Activated CD4-positive, alpha-beta memory T cell treated with anti-CD3 and anti-CD28 coated beads for 36 hours (primary cell): ENCODE measurements around the gene RCOR1. TPM values are rescaled to one million over a fixed set of nuclear protein-coding genes. Genes with fewer than 3 reads are reported as not detected.
"Not testable (repeated sequence)": the region's sequence is repeated elsewhere in the genome, so short reads cannot be mapped to it uniquely, and the experiment has no call there.

Source experiments
- CTCF ChIA-PET: fragments of 350-600 bp; sonication (Branson Sonifier 250); formaldehyde crosslinking; loops from one replicate; lab custom pipeline; 2021; ENCODE audit warnings: antibody characterized with exemption, inconsistent platforms; lab: Charles Lee
- POLR2A ChIA-PET: fragments of 350-600 bp; sonication (Branson Sonifier 250); formaldehyde crosslinking; loops from one replicate; lab custom pipeline; 2021; ENCODE audit warnings: antibody characterized with exemption; lab: Charles Lee
- DNase-seq: peaks from one replicate; pipeline ENCODE4 v3.0.0-alpha.2; 2020
- H3K27ac Mint-ChIP-seq: one replicate; pipeline ENCODE4 v1.8.0; 2021; ENCODE audit warnings: mixed read lengths
- H3K27me3 Mint-ChIP-seq: one replicate; pipeline ENCODE4 v1.8.0; 2021; ENCODE audit warnings: mixed read lengths
- H3K36me3 Mint-ChIP-seq: one replicate; pipeline ENCODE4 v1.8.0; 2021; ENCODE audit warnings: mixed read lengths
- H3K4me1 Mint-ChIP-seq: one replicate; pipeline ENCODE4 v1.8.0; 2021; ENCODE audit warnings: low read depth, mixed read lengths
- H3K4me3 Mint-ChIP-seq: one replicate; pipeline ENCODE4 v1.8.0; 2021; ENCODE audit warnings: mild to moderate bottlenecking, mixed read lengths
- H3K9me3 Mint-ChIP-seq: one replicate; pipeline ENCODE4 v1.8.0; 2021; ENCODE audit warnings: mixed read lengths
- intact Hi-C: fragments of 100-400 bp; cut with micrococcal nuclease; formaldehyde crosslinking; loops from one replicate; pipeline ENCODE4 v1.15.1; 2023
- total RNA-seq, 2 experiments: library from RNA; stranded (reverse); gene quantifications; one replicate each; pipeline ENCODE4 v1.2.3, GENCODE V29; 2021

RCOR1 gene
- total RNA-seq, 2 experiments from 2014 or later, result 14.1 to 14.3 TPM

DNA sequence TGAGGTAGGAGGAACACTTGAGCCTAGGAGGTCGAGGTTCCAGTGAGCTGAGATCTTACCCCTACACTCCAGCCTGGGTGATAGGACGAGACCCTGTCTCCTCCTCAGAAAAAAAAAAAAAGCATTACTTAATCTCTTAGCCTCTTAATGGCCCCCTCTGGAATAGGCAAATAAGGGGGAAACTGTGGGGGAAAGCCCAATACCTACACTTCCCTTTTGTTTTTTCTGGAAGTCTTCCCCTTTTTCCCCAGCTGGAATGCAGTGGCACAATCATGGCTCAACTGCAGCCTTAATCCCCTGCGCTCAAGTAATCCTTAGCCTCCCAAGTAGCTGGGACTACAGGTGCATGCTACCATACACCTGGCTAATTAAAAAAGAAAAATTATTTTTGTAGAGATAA lies 32.2 kb downstream of the RCOR1 start:
- intact Hi-C loops, result loop anchor here (1.0 kb wide), 1 partner anchor 10 kb away; no protein-coding TSS in a partner anchor
- Mint-ChIP-seq H3K4me1 (peaks cover 48% of the 10 kb centered on the region), H3K27ac (no peak overlapping the region), H3K4me3 (no peak overlapping the region), H3K9me3 (no peaks in the 10 kb centered on the region), H3K36me3 (peaks cover 3% of the 10 kb centered on the region), H3K27me3 (no peaks in the 10 kb centered on the region)
- POLR2A ChIA-PET, result no interaction called here
- CTCF ChIA-PET, result no interaction called here
- DNase-seq, result no peak

DNA sequence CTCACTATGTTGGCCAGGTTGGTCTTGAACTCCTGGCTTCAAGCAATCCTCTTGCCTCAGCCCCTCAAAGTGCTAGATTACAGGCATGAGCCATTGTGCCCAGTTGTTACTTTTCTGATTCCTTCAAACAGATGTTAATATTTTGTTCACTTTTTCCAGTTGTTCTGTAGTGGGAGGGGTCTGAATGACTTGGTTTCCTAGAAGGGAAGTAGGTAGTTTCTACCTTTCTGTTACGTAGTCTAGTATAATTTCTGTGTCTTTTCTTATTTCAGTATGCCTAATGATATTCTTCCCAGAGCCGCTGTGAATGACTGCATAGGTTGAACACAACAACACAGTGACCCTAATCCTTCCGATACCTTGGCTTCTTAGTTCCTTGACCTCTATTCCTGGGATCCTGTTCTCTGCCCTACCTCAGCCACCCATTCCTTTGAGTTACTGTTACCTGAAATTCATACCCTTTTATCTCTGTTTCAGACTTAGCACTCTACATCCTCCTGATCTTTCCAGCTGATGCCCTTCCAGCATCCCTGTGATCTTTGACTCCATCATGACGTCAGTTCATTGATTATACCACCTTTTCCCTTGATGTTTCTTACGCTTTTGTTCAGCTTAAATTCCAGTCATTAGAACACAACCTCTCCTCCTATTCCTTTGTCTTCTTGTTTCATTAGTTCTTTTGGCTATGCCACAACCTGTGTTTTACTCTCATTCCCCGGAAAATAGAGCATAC lies 33.3 kb downstream of the RCOR1 start:
- CTCF ChIA-PET, result no interaction called here
- H3K4me1 Mint-ChIP-seq, result peaks cover 41% of the 10 kb centered on the region
- intact Hi-C loops, result loop anchor here (1.0 kb wide), 1 partner anchor 9 kb away; no protein-coding TSS in a partner anchor
- no peak for DNase-seq
- POLR2A ChIA-PET, result interaction anchor here (0.9 kb wide), 1 partner anchor 8 kb away, joined by 4 read pairs; no protein-coding TSS in a partner anchor
- H3K36me3 Mint-ChIP-seq, result peaks cover 2% of the 10 kb centered on the region
- no peak overlapping the region for H3K27ac Mint-ChIP-seq
- H3K27me3 Mint-ChIP-seq, result no peaks in the 10 kb centered on the region
- no peaks in the 10 kb centered on the region for H3K9me3 Mint-ChIP-seq
- H3K4me3 Mint-ChIP-seq, result no peak overlapping the region

DNA sequence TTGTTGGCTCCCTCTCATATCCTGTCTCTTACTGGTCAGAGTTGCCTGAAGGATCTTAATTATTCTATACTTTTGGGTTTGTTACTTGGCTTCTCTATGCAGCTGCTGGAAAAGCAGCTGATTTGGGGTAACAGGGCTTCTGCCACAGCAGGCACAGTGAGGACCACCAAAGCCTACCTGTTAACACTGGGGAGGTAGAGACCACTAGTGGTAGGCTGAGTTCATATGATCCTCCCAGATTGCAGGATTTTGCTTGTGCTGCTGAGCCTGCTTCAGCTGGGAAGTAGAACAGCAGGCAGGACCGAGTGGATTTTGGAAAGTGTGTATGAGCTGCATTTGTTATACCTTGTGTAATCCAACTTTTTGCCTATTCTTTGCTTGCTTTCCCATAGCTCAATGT lies 34.1 kb downstream of the RCOR1 start:
- POLR2A ChIA-PET, result interaction anchor here (0.9 kb wide), 1 partner anchor 8 kb away, joined by 4 read pairs; no protein-coding TSS in a partner anchor
- H3K9me3 Mint-ChIP-seq, result no peaks in the 10 kb centered on the region
- CTCF ChIA-PET, result no interaction called here
- no peak overlapping the region for H3K27ac Mint-ChIP-seq
- H3K36me3 Mint-ChIP-seq, result no peaks in the 10 kb centered on the region
- H3K4me3 Mint-ChIP-seq, result no peak overlapping the region
- intact Hi-C loops, result no loop called here
- DNase-seq, result no peak
- H3K27me3 Mint-ChIP-seq, result no peaks in the 10 kb centered on the region
- peaks cover 33% of the 10 kb centered on the region for H3K4me1 Mint-ChIP-seq

GRCh38 chr14:102629011-102629444 lies 36.6 kb downstream of the RCOR1 start:
- Mint-ChIP-seq H3K27ac (no peak overlapping the region), H3K9me3 (no peaks in the 10 kb centered on the region), H3K4me3 (no peak overlapping the region), H3K4me1 (peaks cover 22% of the 10 kb centered on the region), H3K36me3 (no peaks in the 10 kb centered on the region), H3K27me3 (no peaks in the 10 kb centered on the region)
- ChIA-PET CTCF (interaction anchor here (0.6 to 1.4 kb wide), 4 partner anchors 11 to 86 kb away, joined by 3 to 6 read pairs (median 5); no protein-coding TSS in a partner anchor), POLR2A (no interaction called here)
- no peak for DNase-seq
- intact Hi-C loops, result no loop called here

DNA sequence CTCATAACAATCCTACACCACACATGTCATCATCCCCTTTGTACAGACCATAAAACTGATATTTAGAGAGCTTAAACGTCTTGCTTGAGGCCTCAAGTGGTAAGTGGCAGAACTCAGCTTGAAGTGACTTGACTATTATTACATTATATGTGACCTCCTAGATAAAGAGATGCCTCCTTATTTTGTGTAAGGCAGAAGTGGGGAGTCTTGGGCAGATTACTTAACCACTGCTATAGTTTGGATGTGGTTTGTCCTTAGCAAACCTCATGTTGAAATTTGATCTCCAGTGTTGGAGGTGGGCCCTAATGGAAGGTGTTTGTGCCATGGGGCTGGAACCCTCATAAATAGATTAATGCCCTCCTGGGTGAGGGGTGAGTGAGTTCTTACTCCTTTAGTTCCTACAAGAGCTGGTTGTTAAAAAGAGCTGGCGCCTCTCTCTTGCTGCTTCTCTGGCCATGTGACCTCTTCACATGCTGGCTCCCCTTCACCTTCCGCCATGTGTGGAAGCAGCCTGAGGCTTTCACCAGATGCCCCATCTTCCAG lies 37.4 kb downstream of the RCOR1 start:
- CTCF ChIA-PET, result interaction anchor here (1.3 to 1.4 kb wide), 2 partner anchors 36 to 65 kb away, joined by 4 to 6 read pairs; no protein-coding TSS in a partner anchor
- intact Hi-C loops, result no loop called here
- DNase-seq, result no peak
- Mint-ChIP-seq H3K36me3 (no peaks in the 10 kb centered on the region), H3K9me3 (no peaks in the 10 kb centered on the region), H3K27ac (no peak overlapping the region), H3K27me3 (no peaks in the 10 kb centered on the region), H3K4me3 (no peak overlapping the region), H3K4me1 (peaks cover 26% of the 10 kb centered on the region)
- POLR2A ChIA-PET, result no interaction called here

DNA sequence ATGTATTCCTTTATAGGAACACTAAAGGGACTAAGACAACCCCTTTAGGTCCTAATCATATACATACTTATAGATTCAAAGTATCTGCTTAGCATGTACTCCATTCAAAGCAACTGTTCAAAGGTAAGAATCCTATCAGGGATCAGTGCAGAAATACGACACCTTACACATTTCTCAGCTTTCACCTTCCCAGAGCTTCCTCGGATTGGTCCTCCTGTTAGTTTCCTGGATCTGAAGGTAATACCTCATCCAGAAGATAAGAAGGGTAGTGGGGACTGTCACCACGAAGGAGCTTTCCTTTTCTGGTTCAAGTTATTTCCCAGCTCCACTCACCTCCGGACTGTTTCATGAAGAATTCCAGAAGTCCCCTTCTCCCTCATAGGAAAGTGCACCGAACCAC lies 38.0 kb downstream of the RCOR1 start:
- Mint-ChIP-seq H3K36me3 (no peaks in the 10 kb centered on the region), H3K9me3 (no peaks in the 10 kb centered on the region), H3K4me3 (no peak overlapping the region), H3K27ac (no peak overlapping the region), H3K4me1 (peaks cover 24% of the 10 kb centered on the region), H3K27me3 (no peaks in the 10 kb centered on the region)
- intact Hi-C loops, result no loop called here
- ChIA-PET CTCF (interaction anchor here (1.4 kb wide), 1 partner anchor 36 kb away, joined by 6 read pairs; no protein-coding TSS in a partner anchor), POLR2A (no interaction called here)
- no peak for DNase-seq

DNA sequence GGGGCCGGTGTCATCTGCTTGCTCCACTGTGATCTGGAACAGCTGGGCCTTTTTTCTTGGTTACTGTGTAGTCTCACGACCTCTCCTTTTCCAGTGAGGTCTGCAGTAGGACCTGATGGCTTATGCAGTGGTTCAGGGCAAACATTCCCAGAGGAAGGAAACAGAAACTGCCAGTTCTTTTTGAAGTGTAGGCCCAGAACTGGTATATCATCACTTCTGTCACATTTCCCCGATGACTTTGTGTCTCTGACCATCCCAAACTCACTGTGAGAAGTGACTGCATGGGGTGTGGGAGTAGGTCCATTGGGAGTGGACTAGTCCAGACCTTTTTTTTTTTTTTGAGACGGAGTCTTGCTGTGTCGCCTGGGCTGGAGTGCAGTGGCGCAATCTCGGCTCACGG lies 38.4 kb downstream of the RCOR1 start:
- POLR2A ChIA-PET, result no interaction called here
- H3K9me3 Mint-ChIP-seq, result no peaks in the 10 kb centered on the region
- H3K4me1 Mint-ChIP-seq, result peaks cover 20% of the 10 kb centered on the region
- intact Hi-C loops, result no loop called here
- no peaks in the 10 kb centered on the region for H3K36me3 Mint-ChIP-seq
- CTCF ChIA-PET, result no interaction called here
- H3K27ac Mint-ChIP-seq, result no peak overlapping the region
- H3K27me3 Mint-ChIP-seq, result no peaks in the 10 kb centered on the region
- H3K4me3 Mint-ChIP-seq, result no peak overlapping the region
- no peak for DNase-seq

- ChIA-PET POLR2A (interaction anchor here (0.9 to 1.1 kb wide), 3 partner anchors 8 to 21 kb away, joined by 3 to 7 read pairs (median 4); no protein-coding TSS in a partner anchor), CTCF (interaction anchor here (0.7 to 1.7 kb wide), 4 partner anchors 11 to 109 kb away, joined by 3 to 5 read pairs (median 3); no protein-coding TSS in a partner anchor)
- Mint-ChIP-seq H3K4me3 (no peak overlapping the region), H3K9me3 (no peaks in the 10 kb centered on the region), H3K36me3 (no peaks in the 10 kb centered on the region), H3K4me1 (peaks cover 11% of the 10 kb centered on the region), H3K27me3 (no peaks in the 10 kb centered on the region), H3K27ac (no peak overlapping the region)
- intact Hi-C loops, result loop anchor here (1.0 kb wide), 2 partner anchors 9 to 26 kb away; no protein-coding TSS in a partner anchor
- peak; percentile 56 for DNase-seq
These were observed 41.6 kb downstream of the RCOR1 start for GRCh38 chr14:102633906-102634595.

- peaks cover 24% of the 10 kb centered on the region for H3K4me1 Mint-ChIP-seq
- ChIA-PET CTCF (interaction anchor here (1.9 kb wide), 1 partner anchor 45 kb away, joined by 6 read pairs; no protein-coding TSS in a partner anchor), POLR2A (interaction anchor here (1.1 kb wide), 1 partner anchor 32 kb away, joined by 4 read pairs; no protein-coding TSS in a partner anchor)
- H3K36me3 Mint-ChIP-seq, DNase-seq, H3K4me3 Mint-ChIP-seq, H3K27me3 Mint-ChIP-seq, intact Hi-C loops, H3K9me3 Mint-ChIP-seq, H3K27ac Mint-ChIP-seq: not testable (repeated sequence)
These were observed 47.2 kb downstream of the RCOR1 start for GRCh38 chr14:102639611-102640010.

DNA sequence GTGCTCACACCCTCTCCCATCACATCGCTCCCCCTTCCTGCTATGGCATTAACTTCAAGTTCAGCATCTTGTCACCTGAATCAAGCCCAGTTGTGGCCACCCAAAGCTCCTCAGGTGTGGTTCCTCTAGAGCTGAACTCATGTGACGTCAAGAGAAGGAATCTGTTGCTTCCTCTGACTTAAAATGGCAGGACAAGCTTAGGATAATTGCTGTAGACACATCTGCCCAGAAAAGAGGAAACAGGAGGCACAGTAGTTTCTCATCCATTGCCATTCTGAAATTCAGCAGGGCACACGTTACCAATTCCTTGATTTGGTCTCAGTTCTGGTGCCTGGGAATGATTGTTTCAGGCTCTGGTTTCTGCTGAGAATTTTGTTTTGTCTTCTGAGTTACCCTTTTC lies 52.1 kb downstream of the RCOR1 start:
- POLR2A ChIA-PET, result interaction anchor here (0.6 kb wide), 1 partner anchor 50 kb away, joined by 3 read pairs; no protein-coding TSS in a partner anchor
- Mint-ChIP-seq H3K4me3 (no peak overlapping the region), H3K36me3 (no peaks in the 10 kb centered on the region), H3K27ac (no peak overlapping the region), H3K27me3 (no peaks in the 10 kb centered on the region), H3K9me3 (no peaks in the 10 kb centered on the region), H3K4me1 (peaks cover 43% of the 10 kb centered on the region)
- DNase-seq, result no peak
- intact Hi-C loops, result no loop called here
- CTCF ChIA-PET, result interaction anchor here (1.7 kb wide), 1 partner anchor 50 kb away, joined by 7 read pairs; no protein-coding TSS in a partner anchor

DNA sequence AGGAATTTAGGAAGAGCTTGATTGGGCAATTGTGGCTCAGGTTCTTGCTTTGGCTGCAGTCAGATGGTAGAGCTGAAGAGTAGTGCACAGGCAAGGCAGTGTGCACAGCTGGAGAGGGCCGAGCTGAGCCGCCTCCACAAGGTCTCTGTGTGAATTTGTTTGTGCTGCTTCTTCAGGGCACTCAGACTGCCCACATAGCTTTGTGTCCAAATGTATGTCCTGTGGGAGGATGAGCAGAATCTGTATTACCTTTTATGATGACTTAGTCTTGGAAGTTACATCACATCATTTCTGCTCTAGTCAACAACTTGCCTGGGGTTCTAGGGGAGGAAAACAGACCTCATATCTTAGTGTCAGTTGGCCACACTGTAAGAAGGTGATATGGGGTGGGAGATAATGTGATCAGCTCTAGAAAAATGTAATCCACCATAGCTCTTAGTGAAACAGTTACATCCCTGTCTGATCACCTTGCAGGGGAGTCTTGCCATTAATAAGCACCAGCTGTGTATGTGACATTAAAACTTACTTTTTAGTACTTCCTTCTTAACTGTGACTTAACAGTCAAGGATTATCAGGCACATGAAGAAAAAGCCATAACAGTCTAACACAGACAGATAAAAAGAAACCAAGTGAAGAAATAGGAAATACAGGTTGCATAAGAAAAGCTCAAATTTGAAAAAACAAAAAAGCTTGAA lies 53.4 kb downstream of the RCOR1 start:
- ChIA-PET CTCF (interaction anchor here (0.8 to 1.7 kb wide), 3 partner anchors 50 to 459 kb away, joined by 3 to 7 read pairs (median 5); no protein-coding TSS in a partner anchor), POLR2A (interaction anchor here (1.5 kb wide), 1 partner anchor 12 kb away, joined by 7 read pairs; no protein-coding TSS in a partner anchor)
- Mint-ChIP-seq H3K36me3 (no peaks in the 10 kb centered on the region), H3K4me3 (no peak overlapping the region), H3K27me3 (no peaks in the 10 kb centered on the region), H3K9me3 (no peaks in the 10 kb centered on the region), H3K27ac (peak overlapping the region; percentile 0), H3K4me1 (peaks cover 45% of the 10 kb centered on the region)
- intact Hi-C loops, result no loop called here
- DNase-seq, result no peak
